Neural cell (in vitro differentiated cells): ENCODE measurements around the gene LRCH2. TPM values are rescaled to one million over a fixed set of nuclear protein-coding genes. Genes with fewer than 3 reads are reported as not detected.

Experiments used
- H2AFZ ChIP-seq: fragments of 200-600, 300-800 bp; sonication (generic), shearing (Covaris generic); 2 replicates; pipeline ENCODE4 v1.6.0; 2014; ENCODE audit warnings: low read depth, mild to moderate bottlenecking, antibody characterized with exemption, low read length, moderate library complexity
- H3F3A ChIP-seq: fragments of 200-600 bp; shearing (Covaris generic); 2 replicates; pipeline ENCODE4 v1.6.1; 2016; ENCODE audit warnings: mild to moderate bottlenecking, moderate library complexity, mixed read lengths, antibody characterized with exemption, low read length; ENCODE audit not compliant: insufficient read depth, poor library complexity, severe bottlenecking
- H3K27ac ChIP-seq: fragments of 200-600, 300-800 bp; sonication (generic), shearing (Covaris generic); 2 replicates; pipeline ENCODE4 v1.5.1; 2014; ENCODE audit warnings: mild to moderate bottlenecking, low read length, moderate library complexity
- H3K27me3 ChIP-seq: fragments of 300-800, 200-600 bp; sonication (generic), shearing (Covaris generic); 2 replicates; pipeline ENCODE4 v1.6.0; 2014; ENCODE audit warnings: mild to moderate bottlenecking, low read depth, low read length, moderate library complexity; ENCODE audit not compliant: insufficient read depth
- H3K36me3 ChIP-seq: fragments of 300-800, 200-600 bp; sonication (generic), shearing (Covaris generic); 2 replicates; pipeline ENCODE4 v1.5.1; 2014; ENCODE audit warnings: mild to moderate bottlenecking, antibody characterized with exemption, low read length, moderate library complexity; ENCODE audit not compliant: insufficient read depth
- H3K4me2 ChIP-seq: fragments of 300-800, 200-600 bp; sonication (generic), shearing (Covaris generic); 2 replicates; pipeline ENCODE4 v1.6.0; 2014; ENCODE audit warnings: mild to moderate bottlenecking, low read length
- H3K4me3 ChIP-seq: fragments of 300-800, 200-600 bp; sonication (generic), shearing (Covaris generic); 2 replicates; pipeline ENCODE4 v1.5.1; 2014; ENCODE audit warnings: mild to moderate bottlenecking, low read length, moderate library complexity
- H3K79me2 ChIP-seq: fragments of 200-600 bp; shearing (Covaris generic); replicated peaks from 2 replicates; pipeline ENCODE4 v1.6.0; 2014; ENCODE audit warnings: mild to moderate bottlenecking, low read length, moderate library complexity; ENCODE audit not compliant: insufficient read depth
- H3K9ac ChIP-seq: fragments of 300-800, 200-600 bp; sonication (generic), shearing (Covaris generic); 2 replicates; pipeline ENCODE4 v1.6.1; 2016; ENCODE audit warnings: mild to moderate bottlenecking, low read length, mixed read lengths
- H3K9me2 ChIP-seq: fragments of 200-600 bp; shearing (Covaris generic); 2 replicates; pipeline ENCODE4 v1.6.1; 2016; ENCODE audit warnings: mild to moderate bottlenecking, low read length, mixed read lengths; ENCODE audit not compliant: insufficient read depth
- H3K9me3 ChIP-seq: fragments of 200-600, 300-800 bp; sonication (generic), shearing (Covaris generic); 2 replicates; pipeline ENCODE4 v1.6.1; 2016; ENCODE audit warnings: mild to moderate bottlenecking, mixed run types, low read length, moderate library complexity, mixed read lengths
- H4K20me1 ChIP-seq: fragments of 200-600 bp; shearing (Covaris generic); 2 replicates; pipeline ENCODE4 v1.6.1; 2016; ENCODE audit warnings: mild to moderate bottlenecking, mixed run types; ENCODE audit not compliant: insufficient read depth
- EP300 ChIP-seq: fragments of 450-650 bp; conservative IDR thresholded peaks from 2 replicates; pipeline ENCODE4 v1.6.1; 2014; ENCODE audit warnings: antibody characterized with exemption, mild to moderate bottlenecking, moderate library complexity; ENCODE audit not compliant: poor library complexity, severe bottlenecking
- EZH2 ChIP-seq: fragments of 200-600, 300-800 bp; shearing (Covaris generic), sonication (generic); IDR thresholded peaks from 2 replicates; pipeline ENCODE4 v1.6.1; 2014; ENCODE audit warnings: antibody characterized with exemption, low read length, borderline replicate concordance, mild to moderate bottlenecking; ENCODE audit not compliant: insufficient read depth, poor library complexity, severe bottlenecking
- MXI1 ChIP-seq: fragments of 450-650 bp; conservative IDR thresholded peaks from 2 replicates; pipeline ENCODE4 v1.6.1; 2014; ENCODE audit warnings: antibody characterized with exemption, mild to moderate bottlenecking; ENCODE audit not compliant: poor library complexity, severe bottlenecking
- POLR2AphosphoS5 ChIP-seq: IDR thresholded peaks from 2 replicates; pipeline ENCODE4 v1.6.1; 2012
- RAD21 ChIP-seq: fragments of 450-650 bp; conservative IDR thresholded peaks from 2 replicates; pipeline ENCODE4 v1.6.1; 2014; ENCODE audit warnings: antibody characterized with exemption, mild to moderate bottlenecking, moderate library complexity
- SMC3 ChIP-seq: fragments of 450-650 bp; conservative IDR thresholded peaks from 2 replicates; pipeline ENCODE4 v1.6.1; 2014; ENCODE audit warnings: antibody characterized with exemption, mild to moderate bottlenecking, moderate library complexity; ENCODE audit not compliant: poor library complexity
- TAF1 ChIP-seq: IDR thresholded peaks from 2 replicates; pipeline ENCODE4 v1.6.1; 2012; ENCODE audit warnings: low read depth
- polyA plus RNA-seq: library from polyadenylated mRNA; depleted of rRNA; stranded (reverse); fragments of >200 nt; gene quantifications from 2 replicates; pipeline ENCODE4 v1.2.3, GENCODE V29; 2014
- TF ChIP-seq, protein P1 (sequence below): IDR thresholded peaks from 2 replicates; pipeline ENCODE4 v1.6.1; 2012; ENCODE audit warnings: borderline replicate concordance
- TF ChIP-seq, protein P2 (sequence below): fragments of 450-650 bp; IDR thresholded peaks from 2 replicates; pipeline ENCODE4 v1.5.1; 2014; ENCODE audit warnings: antibody characterized with exemption, mild to moderate bottlenecking, moderate library complexity; ENCODE audit not compliant: poor library complexity, severe bottlenecking

The LRCH2 gene
- polyA plus RNA-seq, 1 donor from 2014 or later = 46.6 TPM

DNA sequence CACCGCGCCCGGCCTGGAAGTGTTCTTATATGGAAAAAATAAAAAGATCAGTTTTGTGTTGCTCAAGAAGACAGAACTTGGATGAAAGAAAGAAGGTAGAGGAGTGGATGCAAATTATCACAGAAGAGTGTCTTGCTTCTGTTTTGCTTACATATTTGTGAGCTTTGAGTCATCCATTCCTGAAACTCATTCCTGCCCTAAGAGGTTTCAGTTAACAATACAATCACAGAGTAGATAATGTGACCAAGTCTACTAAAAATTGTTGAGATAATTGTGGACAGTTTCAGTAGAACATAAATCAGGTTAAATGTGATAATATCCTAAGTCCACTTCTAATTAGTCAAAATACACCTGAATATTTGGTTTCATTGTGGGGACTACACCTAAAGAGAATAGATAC, 26.4 kb upstream of the LRCH2 start:
- TF ChIP-seq POLR2AphosphoS5 (no peak), EP300 (no peak), TAF1 (no peak)
- H3K27me3 ChIP-seq = no peaks in the 10 kb centered on the region
- no peak overlapping the region for H3K27ac ChIP-seq
- H3K36me3 ChIP-seq = no peaks in the 10 kb centered on the region
- no peak overlapping the region for H3K4me3 ChIP-seq
- H3K79me2 ChIP-seq = no peaks in the 10 kb centered on the region
- H3K4me2 ChIP-seq = no peak overlapping the region
- H4K20me1 ChIP-seq = no peaks in the 10 kb centered on the region
- H3K9ac ChIP-seq = no peak overlapping the region
- no peaks in the 10 kb centered on the region for H3K9me3 ChIP-seq
- no peaks in the 10 kb centered on the region for H3K9me2 ChIP-seq
- H2AFZ ChIP-seq = no peak overlapping the region
- no peaks in the 10 kb centered on the region for H3F3A ChIP-seq

DNA sequence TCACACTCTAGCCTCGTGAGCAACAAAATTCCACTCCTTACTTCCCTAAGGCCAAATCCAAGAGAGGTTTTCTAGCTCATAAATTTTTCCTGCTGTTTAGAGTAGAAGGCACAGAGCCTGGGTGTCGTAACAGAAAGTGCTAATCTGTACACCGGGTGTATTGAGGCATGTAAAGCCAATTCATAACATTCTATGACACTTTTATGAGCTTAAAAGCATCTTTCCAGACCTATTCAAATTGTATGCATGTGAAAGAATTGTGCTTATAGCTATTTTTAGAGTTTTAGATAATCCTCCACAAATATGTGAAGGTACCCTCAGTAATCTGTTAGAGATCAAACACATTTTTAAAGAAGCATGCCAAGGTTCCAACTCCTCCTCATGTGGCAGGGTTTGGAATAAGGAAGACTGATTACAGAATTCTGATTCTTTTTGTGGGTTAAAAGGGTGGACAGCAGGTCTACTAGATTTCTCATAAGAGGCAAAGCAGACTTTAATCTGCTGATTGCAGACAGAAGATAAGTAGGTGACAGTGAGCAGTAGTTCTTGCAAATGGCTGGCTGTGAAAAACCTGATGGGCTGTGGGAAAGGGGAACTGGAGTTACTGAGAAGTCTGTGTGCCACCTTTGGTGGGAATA, 25.5 kb upstream of the LRCH2 start:
- Histone ChIP-seq H3F3A (no peaks in the 10 kb centered on the region), H4K20me1 (no peaks in the 10 kb centered on the region), H3K4me3 (no peak overlapping the region), H3K79me2 (no peaks in the 10 kb centered on the region), H3K9me2 (no peaks in the 10 kb centered on the region), H3K4me2 (no peak overlapping the region), H2AFZ (no peak overlapping the region), H3K27ac (no peak overlapping the region), H3K36me3 (no peaks in the 10 kb centered on the region), H3K9ac (no peak overlapping the region), H3K27me3 (no peaks in the 10 kb centered on the region), H3K9me3 (no peaks in the 10 kb centered on the region)
- TF ChIP-seq EP300 (no peak), SMC3 (no peak), TAF1 (no peak), MXI1 (no peak), EZH2 (no peak), POLR2AphosphoS5 (no peak), RAD21 (no peak)
- TF ChIP-seq, protein P1, sequence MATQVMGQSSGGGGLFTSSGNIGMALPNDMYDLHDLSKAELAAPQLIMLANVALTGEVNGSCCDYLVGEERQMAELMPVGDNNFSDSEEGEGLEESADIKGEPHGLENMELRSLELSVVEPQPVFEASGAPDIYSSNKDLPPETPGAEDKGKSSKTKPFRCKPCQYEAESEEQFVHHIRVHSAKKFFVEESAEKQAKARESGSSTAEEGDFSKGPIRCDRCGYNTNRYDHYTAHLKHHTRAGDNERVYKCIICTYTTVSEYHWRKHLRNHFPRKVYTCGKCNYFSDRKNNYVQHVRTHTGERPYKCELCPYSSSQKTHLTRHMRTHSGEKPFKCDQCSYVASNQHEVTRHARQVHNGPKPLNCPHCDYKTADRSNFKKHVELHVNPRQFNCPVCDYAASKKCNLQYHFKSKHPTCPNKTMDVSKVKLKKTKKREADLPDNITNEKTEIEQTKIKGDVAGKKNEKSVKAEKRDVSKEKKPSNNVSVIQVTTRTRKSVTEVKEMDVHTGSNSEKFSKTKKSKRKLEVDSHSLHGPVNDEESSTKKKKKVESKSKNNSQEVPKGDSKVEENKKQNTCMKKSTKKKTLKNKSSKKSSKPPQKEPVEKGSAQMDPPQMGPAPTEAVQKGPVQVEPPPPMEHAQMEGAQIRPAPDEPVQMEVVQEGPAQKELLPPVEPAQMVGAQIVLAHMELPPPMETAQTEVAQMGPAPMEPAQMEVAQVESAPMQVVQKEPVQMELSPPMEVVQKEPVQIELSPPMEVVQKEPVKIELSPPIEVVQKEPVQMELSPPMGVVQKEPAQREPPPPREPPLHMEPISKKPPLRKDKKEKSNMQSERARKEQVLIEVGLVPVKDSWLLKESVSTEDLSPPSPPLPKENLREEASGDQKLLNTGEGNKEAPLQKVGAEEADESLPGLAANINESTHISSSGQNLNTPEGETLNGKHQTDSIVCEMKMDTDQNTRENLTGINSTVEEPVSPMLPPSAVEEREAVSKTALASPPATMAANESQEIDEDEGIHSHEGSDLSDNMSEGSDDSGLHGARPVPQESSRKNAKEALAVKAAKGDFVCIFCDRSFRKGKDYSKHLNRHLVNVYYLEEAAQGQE = no peak
- TF ChIP-seq, protein P2, sequence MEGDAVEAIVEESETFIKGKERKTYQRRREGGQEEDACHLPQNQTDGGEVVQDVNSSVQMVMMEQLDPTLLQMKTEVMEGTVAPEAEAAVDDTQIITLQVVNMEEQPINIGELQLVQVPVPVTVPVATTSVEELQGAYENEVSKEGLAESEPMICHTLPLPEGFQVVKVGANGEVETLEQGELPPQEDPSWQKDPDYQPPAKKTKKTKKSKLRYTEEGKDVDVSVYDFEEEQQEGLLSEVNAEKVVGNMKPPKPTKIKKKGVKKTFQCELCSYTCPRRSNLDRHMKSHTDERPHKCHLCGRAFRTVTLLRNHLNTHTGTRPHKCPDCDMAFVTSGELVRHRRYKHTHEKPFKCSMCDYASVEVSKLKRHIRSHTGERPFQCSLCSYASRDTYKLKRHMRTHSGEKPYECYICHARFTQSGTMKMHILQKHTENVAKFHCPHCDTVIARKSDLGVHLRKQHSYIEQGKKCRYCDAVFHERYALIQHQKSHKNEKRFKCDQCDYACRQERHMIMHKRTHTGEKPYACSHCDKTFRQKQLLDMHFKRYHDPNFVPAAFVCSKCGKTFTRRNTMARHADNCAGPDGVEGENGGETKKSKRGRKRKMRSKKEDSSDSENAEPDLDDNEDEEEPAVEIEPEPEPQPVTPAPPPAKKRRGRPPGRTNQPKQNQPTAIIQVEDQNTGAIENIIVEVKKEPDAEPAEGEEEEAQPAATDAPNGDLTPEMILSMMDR = no peak
